HG03442 (cell line): Measurements from ENCODE around the gene TSPEAR.

Experiments
- ATAC-seq: cut with Tn5 transposase; IDR thresholded peaks from one replicate; pipeline ENCODE4 v1.9.1; 2021; ENCODE audit warnings: mild to moderate bottlenecking, moderate library complexity; ENCODE audit not compliant: unreplicated experiment

Gene TSPEAR

DNA sequence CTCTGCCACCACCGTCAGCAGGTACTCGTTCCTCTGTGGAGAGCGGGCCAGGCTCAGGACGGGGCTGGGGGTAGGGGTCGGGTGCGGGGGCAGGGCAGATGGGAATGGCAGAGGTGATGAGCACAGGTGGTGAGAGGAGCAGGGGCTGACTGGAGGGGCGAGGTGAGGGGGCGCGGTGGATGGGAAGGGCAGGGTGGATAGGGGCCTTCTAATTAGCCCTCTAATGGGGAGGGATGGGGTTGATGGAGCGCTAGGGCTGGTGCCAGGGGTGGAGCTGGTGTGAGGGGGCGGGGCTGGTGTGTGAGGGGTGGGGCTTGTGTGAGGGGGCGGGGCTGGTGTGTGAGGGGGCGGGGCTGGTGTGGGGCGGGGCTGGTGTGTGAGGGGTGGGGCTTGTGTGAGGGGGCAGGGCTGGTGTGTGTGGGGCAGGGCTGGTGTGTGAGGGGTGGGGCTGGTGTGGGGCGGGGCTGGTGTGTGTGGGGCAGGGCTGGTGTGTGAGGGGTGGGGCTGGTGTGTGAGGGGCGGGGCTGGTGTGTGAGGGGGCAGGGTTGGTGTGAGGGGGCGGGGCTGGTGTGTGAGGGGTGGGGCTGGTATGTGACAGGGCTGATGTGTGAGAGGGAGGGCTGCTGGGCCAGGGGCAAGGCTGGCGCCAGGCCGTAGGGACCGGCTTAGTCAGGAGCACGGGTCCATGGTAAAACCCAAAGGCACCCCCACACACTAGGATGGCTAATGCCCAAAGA is 177.3 kb downstream of the TSPEAR start:
- ATAC-seq, result no peak

DNA sequence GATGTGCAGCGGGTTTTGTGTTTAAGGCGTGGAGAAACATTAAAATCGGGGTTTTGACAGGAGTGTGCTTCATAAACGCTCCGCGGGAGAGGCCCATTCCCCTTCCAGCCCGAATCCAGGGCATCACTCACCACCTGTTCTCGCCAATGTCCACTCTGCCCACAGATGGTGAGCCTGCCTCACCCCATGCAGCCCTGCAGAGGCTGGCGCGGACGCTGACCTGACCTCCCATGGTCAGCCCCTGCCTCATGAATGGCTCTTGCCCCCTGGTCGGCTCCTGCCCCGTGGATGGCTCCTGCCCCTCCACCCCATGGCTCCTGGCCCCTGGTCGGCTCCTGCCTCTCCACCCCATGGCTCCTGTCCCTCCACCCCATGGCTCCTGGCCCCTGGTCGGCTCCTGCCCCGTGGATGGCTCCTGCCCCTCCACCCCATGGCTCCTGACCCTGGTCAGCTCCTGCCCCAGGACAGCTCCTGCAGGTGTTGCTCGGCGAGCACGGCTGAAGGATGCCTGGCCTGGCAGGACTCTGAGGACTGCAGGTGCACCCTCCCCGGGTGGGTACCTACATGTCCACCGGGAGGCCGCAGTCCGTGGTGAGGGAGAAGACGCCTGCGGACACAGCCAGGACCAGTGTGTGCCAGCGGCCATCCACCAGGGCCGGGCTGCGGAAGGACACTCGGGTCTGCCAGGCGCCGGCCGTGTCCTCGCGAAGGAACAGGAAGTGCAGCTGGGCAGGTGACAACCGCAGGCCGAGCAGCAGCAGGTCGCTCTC is 178.1 kb downstream of the TSPEAR start:
- ATAC-seq, result no peak

DNA sequence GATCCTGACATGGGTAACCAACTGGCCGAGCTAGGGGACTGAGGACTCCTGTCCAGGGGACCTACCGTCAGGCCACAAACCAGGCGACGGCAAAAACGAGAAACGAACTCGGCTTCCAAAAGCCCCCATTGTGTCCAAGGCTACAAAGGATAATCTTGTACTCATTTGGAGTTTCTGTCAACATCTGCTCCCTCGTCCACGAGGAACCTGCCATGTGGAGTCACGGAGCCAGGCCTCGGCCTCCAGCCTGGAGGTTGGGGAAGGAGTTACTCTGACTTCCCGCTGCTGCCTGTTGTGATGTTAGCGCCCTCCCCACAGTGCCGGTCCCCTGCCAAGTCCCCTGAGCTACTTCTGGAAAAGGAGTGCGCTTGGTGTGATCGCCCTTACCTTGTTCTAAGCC is 178.7 kb downstream of the TSPEAR start:
- no peak for ATAC-seq

DNA sequence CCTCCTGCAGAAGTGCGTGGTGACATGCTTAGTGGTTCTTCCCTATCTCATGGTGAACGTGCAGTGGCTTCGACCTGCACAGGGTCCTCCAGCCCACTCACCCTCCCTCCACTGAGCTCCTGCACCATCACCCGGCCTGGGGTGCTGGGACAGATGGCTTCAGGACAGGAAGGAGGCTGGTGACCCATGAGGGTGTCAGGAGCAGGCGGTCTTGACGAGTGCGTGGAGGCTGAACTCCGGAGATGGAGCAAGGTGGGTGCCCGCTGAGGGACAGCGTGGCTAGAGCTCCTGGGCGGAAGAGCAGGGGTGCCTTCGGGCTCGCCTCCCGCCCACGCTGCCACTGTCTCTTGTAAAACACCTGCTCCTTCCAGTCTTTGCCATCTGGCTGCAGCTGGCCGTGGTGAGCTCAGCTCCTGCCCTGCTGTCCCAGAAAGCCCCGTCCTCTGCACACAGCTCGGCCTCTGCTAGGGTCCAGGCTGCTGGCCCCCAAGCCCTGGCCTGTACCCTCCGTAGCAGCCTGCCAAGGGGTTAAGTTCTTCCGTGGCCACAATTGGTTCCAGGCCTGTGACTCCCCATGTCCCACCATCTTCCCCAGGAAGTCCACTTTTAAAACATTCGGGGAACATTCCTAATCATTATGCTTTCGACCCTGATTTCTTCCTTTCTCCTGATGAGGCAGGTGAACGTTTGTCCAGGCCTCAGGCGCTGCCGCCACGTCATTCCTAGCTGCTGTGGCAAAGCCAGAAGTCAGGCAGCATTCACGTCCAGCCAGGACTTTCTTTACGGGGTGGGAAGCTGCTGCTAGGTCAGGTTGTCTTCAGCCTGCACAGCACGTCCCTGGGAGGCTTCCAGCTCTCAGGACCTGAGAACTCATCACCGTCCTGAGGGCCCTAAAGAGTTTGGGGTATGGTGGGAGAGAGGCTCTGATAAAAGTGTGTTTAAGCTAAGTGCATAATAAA is 179.5 kb downstream of the TSPEAR start:
- no peak for ATAC-seq

DNA sequence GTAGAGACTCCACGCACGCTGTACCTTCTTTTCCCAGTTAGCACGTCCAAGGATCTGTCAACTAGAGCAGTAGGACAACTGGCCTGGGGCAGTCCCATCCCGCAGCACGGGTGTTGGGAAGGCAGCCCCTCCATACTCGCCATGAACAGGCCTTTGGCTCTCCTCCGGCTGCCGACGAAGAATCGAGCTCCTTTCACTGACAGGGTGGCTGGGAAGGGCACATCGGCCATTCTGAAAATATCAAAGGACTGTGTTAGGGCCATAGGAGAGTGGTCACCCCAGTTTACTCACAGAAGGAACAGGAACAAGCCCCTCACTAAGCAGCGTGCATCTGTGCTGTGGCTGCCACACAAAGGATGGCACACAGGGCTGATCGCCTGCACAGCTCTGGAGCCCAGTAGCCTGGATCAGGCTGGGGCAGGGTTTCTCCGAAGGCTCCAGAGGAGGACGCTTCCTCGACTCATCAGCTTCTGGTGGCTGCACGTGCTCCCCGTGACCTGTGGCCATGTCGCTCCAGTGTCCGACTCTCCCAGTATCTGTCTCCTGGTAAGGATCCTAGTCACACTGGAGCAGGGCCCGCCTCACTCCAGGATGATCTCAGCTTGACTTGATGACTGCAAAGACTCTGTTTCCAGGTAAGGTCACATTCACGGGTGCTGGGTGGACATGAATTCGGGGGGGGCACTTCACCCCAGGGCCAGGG is 180.3 kb downstream of the TSPEAR start:
- ATAC-seq, result no peak

DNA sequence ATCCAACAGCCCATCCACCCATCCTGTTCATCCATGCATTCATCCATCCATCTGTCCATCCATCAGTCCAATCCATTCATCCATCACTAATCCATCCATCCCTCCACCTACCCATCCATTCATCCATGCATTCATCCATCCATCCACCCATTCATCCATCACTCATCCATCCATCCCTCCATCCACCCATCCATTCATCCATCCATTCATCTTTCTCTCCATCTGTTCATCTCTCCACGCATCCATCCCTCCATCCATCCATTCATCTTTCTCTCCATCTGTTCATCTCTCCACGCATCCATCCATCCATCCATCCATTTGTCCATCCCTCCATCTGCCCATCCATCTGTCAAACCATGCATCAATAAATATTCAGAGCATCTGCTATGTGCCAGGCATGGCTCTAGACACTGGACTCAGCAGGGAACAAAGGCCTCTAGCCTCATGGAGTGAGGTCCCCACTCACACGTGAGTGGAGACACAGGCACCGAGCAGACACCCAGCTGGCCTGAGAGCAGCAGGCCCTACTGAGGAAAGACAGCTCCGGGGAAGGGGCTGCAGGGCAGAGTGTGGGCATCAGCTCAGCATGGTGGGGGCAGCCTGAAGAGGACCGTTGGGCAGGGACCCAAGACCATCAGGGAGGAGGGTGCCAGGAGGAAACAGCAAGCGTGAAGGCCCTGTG is 181.0 kb downstream of the TSPEAR start:
- no peak for ATAC-seq

DNA sequence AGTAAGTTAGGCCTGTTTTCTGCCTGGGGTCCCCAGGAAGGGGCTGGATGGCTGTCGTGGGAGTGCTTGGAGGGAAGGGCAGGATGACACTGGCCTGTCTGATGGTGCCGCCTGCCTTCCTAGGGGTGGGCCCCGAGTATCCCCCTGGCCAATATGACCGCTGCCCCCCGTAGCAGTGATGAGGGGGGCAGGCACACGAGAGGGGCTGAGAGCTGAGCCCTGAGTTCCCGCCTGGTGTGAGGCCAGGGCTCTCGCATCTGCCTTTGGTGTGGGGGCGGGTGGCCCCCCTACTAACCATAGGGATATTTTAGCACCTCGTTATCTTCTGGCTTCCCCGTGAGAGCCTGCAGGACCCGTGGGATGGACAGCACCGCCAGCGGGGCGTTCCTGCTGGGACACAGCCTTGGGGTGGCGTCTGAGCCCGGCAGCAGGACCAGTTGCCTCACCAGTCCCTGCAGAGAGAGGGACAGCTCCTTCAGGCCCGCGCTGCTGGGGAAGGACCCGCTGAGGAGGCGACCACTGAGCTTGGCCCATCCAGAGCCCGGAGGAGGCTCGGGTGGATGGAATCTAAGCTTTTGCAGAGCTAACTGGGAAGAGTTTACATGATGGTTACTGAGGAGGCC is 181.8 kb downstream of the TSPEAR start:
- no peak for ATAC-seq

DNA sequence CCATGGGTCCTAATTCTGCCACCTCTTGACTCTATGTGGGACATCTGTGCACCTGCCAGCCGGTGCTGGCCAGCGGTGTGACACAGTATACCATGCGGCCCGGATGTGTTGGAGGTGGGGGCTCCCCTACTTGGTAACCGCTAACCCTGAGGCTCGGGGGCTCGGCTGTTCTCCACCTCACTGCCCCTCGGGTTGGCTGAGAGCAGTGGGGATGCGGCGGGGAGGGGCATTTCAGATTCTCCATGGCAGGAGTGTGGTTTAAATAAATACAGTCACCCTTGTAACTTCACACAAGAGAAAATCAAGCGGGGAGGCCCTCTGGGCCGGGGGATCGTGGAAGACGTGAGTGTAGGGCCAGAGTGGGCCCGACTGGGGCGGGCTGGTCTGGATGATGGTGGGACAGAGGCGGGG is 182.4 kb downstream of the TSPEAR start:
- ATAC-seq, result no peak

DNA sequence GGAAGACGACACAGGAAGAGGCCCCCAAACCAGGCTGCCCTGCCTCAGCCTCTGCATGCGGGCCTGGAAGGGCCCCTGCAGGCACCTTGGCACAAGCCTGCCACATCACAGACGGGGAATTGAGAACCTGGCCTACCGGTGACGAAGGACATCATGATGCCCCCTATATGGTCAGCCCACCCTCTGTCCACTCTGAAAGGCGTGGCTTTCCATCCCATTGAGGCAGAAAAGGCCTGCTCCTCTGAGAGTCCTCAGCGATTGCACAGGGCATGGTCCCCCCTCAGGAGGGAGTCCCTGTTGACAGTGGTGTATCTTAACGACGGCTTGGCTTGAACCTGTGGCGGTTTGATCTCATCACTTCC is 182.8 kb downstream of the TSPEAR start:
- no peak for ATAC-seq

DNA sequence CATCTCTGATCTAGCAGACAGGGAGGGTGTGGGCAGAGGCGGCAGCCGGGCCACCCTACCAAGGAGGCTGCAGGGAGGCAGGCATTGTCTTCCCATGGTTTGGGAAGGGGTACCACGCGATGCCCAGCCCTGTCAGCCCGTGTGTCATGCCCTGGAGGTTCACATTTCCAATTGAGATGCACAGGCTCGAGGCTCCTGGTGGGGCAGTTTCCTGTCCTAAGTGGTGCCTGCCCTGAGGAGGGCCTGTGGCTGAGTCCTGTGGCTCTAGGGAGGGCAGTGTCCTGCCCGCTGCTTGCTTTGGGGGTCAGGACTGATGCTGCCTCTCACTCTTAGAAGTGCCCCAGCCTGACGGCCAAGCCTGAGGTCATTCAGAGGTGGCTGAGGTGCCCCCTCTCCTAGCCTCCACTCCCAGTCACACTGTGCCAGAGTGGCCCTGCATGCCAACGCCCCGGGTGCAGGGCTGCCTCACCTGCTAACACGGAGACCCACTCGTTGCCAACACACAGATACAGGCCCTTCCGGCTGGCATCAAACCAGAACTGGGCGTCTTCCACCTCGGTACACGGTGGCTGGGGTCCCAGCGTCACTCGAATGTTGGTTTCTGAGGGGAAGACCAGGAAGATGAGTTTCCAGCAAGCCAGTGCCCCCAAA is 183.3 kb downstream of the TSPEAR start:
- ATAC-seq, result no peak

DNA sequence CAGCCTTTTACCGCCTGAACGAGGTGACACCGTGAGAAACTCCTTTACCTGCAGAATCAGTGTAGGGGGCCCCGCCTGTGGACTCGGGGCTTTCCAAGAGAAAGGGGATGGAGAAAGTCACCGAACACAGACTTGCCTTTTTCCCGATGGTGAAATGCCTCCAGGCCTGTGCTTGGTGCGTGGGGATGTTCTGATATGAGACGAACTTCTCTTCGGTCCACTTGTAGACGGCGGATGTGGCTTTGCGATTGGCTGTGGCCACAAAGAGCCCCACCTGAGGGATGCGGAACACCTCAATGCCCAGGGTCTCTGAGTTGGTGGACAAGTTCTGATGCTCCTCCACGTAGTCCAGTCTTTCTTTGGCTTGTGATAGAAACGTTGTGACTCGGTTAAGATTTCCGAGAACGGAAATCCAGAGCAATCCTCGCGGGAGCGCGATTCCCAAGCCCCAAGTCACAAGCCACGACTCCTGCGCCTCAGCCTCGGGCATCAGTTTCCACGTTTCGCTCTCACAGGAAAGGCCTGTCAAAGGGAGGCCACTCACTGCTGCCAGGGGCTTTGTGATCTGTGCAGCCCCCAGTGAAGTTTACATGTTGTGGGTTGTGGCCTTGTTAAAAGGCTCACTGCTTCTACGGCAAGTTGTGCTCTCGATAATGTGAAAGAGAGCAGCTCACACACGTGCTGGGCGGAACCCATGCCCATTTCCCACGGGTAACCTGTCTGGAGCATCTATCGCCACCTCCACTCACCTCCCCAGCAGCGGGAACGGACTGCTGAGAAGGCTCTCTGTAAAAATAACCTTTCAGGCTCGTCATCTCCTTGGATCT is 184.0 kb downstream of the TSPEAR start:
- ATAC-seq, result no peak

DNA sequence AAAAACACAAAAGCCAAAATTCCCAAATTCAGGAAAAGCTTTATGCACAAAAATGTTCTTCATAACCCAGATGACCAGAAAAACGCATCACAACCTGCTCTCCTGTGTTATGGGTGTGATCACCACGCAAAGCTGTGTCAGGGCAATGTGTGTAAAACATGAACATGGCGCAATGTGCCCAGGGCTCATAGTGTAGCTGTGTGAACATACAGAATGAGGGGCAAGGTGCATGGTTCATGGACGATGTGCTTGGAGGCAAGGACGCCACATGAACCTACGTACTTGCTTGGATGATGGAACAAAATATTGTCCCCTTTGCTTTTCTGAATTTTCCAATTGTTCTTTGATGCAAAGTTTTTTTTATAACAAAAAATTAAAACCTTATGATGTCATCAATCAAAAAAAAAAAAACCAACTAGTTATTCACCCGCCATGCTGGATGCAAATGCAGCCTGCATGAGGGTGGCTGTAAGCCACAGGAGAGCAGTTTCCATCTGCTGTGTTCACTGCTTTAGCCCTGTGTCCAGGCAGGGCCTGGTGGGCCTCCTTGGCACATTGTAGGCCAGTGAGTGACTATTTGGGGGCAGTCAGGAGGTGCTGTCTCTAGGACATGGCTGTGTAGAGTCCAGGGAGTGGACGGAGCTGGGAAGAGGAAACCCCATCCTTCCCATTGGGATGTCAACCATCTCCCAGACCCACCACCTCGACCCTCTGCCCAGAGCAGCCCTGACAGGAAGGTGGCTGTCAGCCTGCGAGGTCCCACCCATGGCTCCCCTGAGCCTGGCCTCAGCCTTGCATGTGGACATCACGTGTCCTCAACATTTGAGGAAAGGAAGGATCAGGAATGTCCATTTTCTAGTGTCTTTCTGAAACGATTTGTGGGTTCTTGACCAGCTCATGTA is 185.0 kb downstream of the TSPEAR start:
- ATAC-seq, result no peak

DNA sequence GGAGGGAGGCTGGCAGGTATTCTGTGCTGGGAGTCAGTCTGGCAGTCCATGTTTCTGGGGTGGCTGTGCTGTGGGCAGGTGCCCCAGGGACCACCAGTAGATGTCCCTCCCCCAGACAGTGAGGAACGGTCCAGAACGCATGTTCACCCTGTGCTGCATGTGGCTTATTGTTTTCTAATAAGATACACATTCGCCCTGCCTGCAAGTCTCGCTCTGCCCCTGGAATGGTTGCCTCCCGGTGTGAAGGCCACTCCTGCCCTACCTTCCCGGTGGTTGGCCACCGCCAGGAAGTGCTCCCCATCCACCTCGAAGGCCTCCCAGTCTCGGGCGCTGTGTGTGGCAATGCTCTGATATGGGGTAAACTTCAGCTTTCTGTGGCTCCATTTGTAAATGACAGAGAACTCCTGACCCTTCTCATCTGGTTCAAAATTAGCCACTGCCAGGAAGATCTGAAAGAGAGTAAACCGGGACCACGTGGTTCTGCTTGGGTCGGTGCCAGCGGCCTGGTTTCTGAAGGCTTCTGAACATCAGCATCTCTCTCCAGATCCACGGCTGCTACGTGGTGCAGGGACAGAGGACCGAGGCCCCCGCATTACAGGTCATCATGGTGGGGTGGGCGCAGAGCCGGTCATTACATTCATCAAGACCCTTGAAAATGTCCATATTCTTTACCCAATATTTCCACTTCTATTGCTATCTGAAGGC is 185.8 kb downstream of the TSPEAR start:
- ATAC-seq, result no peak

DNA sequence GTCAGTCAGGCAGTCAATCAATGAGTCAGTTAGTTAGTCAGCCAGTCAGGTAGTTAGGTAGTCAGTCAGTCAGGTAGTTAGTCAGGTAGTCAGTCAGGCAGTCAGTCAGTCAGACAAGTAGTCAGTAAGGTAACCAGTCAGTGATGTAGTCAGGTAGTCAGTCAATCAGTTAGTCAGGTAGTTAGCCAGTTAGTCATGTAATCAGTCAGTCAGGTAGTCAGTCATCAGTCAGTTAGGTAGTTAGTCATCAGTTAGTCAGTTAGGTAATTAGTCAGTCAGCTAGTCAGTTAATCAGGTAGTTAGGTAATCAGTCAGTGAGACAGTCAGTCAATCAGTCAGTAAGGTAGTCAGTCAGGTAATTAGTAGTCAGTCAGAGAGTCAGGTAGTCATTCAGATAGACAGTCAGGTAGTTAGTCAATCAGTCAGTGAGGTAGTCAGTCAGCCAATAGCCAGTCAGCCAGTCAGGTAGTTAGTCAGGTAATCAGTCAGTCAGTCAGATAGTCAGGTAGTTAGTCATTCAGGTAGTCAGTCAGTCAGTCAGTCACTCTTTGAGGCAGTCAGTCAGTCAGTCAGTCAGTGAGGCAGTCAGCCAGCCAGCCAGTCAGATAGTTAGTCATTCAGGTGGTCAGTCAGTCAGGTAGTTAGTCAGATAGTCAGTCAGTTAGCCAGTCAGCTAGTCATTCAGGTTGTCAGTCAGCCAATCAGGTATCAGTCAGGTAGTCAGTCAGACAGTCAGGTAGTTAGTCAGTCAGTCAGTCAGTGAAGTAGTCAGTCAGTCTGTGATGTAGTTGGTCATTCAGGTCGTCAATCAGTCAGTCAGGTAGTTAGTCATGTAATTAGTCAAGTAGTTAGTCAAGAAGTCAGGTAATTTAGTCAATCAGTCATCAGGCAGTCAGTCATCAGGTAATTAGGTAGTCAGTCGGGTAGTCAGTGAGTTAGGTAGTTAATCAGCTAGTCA is 186.7 kb downstream of the TSPEAR start:
- no peak for ATAC-seq

DNA sequence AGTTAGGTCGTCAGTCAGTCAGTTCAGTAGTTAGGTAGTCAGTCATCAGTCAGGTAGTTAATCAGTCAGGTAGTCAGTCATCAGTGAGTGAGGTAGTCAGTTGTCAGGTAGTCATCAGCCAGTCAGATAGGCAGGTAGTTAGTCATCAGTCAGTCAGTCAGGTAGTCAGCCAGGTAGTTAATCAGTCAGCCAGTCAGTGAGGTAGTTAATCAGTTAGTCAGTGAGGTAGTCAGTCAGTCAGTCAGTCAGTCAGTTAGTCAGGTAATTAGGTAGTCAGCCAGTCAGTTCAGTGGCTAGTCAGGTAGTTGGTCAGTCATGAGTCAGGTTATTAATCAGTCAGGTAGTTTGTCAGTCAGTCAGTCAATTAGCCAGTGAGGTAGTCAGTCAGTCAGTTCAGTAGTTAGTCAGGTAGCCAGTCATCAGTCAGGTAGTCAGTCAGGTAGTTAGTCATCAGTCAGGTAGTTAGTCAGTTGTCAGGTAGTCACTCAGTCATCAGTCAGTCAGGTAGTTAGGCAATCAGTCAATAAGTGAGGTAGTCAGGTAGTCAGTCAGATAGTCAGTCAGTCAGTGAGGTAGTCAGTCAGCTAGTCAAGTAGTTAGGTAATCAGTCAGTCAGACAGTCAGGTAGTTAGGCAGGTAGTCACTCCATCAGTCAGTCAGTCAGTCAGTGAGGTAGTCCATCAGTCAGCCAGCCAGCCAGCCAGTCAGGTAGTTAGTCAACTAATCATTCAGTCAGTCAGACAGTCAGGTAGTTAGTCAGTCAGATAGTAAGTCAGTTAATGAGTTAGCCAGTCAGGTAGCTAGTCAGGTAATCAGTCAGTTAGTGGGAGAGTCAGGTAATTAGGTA is 187.6 kb downstream of the TSPEAR start:
- no peak for ATAC-seq
